Epithelial cell of proximal tubule (primary cell): ENCODE measurements around the gene ATP11C. TPM values are rescaled to one million over a fixed set of nuclear protein-coding genes. Genes with fewer than 3 reads are reported as not detected.

Experiments
- DNase-seq: peaks from one replicate; pipeline ENCODE4 v3.0.0-alpha.2; 2011; ENCODE audit warnings: low read depth
- H3K4me3 ChIP-seq: 2 replicates; pipeline ENCODE4 v1.5.1; 2011; ENCODE audit warnings: low read depth, mild to moderate bottlenecking, low read length
- total RNA-seq: library from RNA; depleted of rRNA; stranded (reverse); fragments of >200 nt; gene quantifications from 2 replicates; pipeline ENCODE4 v1.2.3, GENCODE V29; 2015
- TF ChIP-seq, protein P1 (sequence below): conservative IDR thresholded peaks from 2 replicates; pipeline ENCODE4 v1.5.1; 2012; ENCODE audit warnings: low read depth, mild to moderate bottlenecking, low read length

ATP11C gene
- total RNA-seq, 1 donor from 2014 or later, result 19.4 TPM

GRCh38 chrX:139762400-139763183 lies 170.3 kb downstream of the ATP11C start:
- TF ChIP-seq, protein P1, sequence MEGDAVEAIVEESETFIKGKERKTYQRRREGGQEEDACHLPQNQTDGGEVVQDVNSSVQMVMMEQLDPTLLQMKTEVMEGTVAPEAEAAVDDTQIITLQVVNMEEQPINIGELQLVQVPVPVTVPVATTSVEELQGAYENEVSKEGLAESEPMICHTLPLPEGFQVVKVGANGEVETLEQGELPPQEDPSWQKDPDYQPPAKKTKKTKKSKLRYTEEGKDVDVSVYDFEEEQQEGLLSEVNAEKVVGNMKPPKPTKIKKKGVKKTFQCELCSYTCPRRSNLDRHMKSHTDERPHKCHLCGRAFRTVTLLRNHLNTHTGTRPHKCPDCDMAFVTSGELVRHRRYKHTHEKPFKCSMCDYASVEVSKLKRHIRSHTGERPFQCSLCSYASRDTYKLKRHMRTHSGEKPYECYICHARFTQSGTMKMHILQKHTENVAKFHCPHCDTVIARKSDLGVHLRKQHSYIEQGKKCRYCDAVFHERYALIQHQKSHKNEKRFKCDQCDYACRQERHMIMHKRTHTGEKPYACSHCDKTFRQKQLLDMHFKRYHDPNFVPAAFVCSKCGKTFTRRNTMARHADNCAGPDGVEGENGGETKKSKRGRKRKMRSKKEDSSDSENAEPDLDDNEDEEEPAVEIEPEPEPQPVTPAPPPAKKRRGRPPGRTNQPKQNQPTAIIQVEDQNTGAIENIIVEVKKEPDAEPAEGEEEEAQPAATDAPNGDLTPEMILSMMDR, result no peak
- no peak overlapping the region for H3K4me3 ChIP-seq
- no peak for DNase-seq

- TF ChIP-seq, protein P1, result peak; percentile 57
- no peak overlapping the region for H3K4me3 ChIP-seq
- no peak for DNase-seq
Measured at GRCh38 chrX:139759637-139760036, 173.2 kb downstream of the ATP11C start.

- DNase-seq, result no peak
- no peak overlapping the region for H3K4me3 ChIP-seq
- TF ChIP-seq, protein P1, result no peak
Measured at GRCh38 chrX:139758809-139759208, 174.0 kb downstream of the ATP11C start.

DNA sequence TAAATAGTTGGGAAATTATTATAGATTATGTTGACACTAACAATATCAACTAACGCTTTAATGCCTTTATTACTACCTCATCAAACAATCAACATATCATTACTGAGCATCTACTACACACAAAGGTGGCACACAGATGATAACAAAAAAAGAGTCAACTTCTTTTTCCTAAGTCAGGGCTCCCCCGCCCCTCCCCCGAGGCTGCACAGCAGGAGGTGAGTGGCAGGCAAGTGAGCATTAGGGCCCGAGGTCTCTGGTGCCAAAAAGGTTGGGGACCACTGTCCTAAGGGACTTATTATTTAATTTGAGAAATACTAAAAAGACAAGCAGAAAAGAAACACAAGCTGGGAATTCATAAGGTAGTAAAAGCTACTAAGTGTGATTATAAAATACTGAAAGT lies 174.6 kb downstream of the ATP11C start:
- DNase-seq, result no peak
- H3K4me3 ChIP-seq, result no peak overlapping the region
- TF ChIP-seq, protein P1, result no peak

DNA sequence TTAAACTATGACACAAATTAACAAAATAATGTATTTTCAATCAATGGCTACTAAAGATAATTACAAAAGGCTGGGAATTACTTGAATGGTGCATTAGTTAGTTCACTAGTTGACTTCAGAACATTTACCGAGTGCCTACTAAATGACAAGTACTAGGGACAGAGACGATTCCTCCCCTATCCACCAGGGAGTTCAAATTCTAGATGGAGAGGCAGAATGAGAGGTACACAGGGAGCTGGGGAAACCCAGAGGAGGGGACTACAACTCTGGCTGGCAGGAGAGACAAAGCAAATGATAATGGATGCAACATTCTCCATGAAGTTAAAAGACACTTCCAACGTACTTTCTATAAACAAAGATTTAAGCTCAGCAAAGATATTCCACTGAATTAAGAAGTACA lies 181.8 kb downstream of the ATP11C start:
- H3K4me3 ChIP-seq, result no peak overlapping the region
- DNase-seq, result no peak
- TF ChIP-seq, protein P1, result no peak

DNA sequence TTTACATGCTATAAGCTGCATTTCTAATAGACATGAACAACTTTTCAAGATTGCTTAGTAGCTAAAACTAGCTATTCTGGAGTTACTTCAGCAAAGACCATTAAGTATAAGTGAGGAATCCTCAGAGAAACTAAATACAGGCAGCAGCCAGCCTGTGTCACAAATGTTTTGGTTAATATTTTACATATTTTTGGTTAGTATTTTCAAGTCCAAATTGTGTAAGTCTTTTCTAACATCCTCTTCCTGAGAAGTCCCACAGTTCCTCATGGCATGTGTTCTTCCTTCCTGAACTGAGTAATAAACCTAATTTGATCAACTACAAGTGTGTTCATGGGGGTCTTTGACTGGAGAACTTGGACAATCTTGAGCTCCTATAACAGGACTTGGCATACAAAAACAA lies 182.5 kb downstream of the ATP11C start:
- no peak overlapping the region for H3K4me3 ChIP-seq
- TF ChIP-seq, protein P1, result no peak
- no peak for DNase-seq

- TF ChIP-seq, protein P1, result no peak
- no peak overlapping the region for H3K4me3 ChIP-seq
- DNase-seq, result no peak
Measured at GRCh38 chrX:139739138-139739537, 193.7 kb downstream of the ATP11C start.
